Naive thymus-derived CD4-positive, alpha-beta T cell (primary cell): ENCODE results near the gene CIB1. TPM values are rescaled to one million over a fixed set of nuclear protein-coding genes. Genes with fewer than 3 reads are reported as not detected.

Source experiments
- ATAC-seq: fragments of 150-1000 bp; cut with Tn5 transposase; 2 replicates; pipeline ENCODE4 v1.10.0; 2021; ENCODE audit warnings: mild to moderate bottlenecking, moderate library complexity
- CTCF ChIA-PET: fragments of 350-600 bp; sonication (Branson Sonifier 250); formaldehyde crosslinking; loops from one replicate; lab custom pipeline; 2021; ENCODE audit warnings: antibody characterized with exemption; lab: Charles Lee
- POLR2A ChIA-PET: fragments of 350-600 bp; sonication (Branson Sonifier 250); formaldehyde crosslinking; loops from one replicate; lab custom pipeline; 2021; ENCODE audit warnings: antibody characterized with exemption, inconsistent platforms; lab: Charles Lee
- DNase-seq, 9 donors: peaks; one replicate each; pipeline versions ENCODE4 v3.0.0 to v3.0.0-alpha.2; 2020 to 2022; ENCODE audit warnings: mixed read lengths in 1 of 9
- H3K27ac ChIP-seq: one replicate; pipeline ENCODE4 v1.7.0; 2013; ENCODE audit warnings: mild to moderate bottlenecking, low read depth, low read length, moderate library complexity
- H3K27me3 ChIP-seq, 2 donors: one replicate each; pipeline ENCODE4 v1.7.0; 2013; ENCODE audit warnings: low read length in 2 of 2, mild to moderate bottlenecking in 2 of 2, moderate library complexity in 2 of 2; ENCODE audit not compliant: control insufficient read depth in 2 of 2, insufficient read depth in 2 of 2
- H3K36me3 ChIP-seq, 3 experiments: 1 replicate in 2 of 3; 2 replicates in 1 of 3; pipeline ENCODE4 v1.7.0; 2013; ENCODE audit warnings: low read length in 3 of 3, mild to moderate bottlenecking in 3 of 3, moderate library complexity in 1 of 3; ENCODE audit not compliant: insufficient read depth in 3 of 3, control insufficient read depth in 2 of 3
- H3K4me1 ChIP-seq, 2 donors: one replicate each; pipeline ENCODE4 v1.7.0; 2013; ENCODE audit warnings: low read length in 2 of 2, mild to moderate bottlenecking in 2 of 2, moderate library complexity in 1 of 2; ENCODE audit not compliant: control insufficient read depth in 2 of 2, insufficient read depth in 2 of 2
- H3K4me3 ChIP-seq: 2 replicates; pipeline ENCODE4 v1.7.0; 2013; ENCODE audit warnings: mild to moderate bottlenecking, low read length
- H3K9me3 ChIP-seq, 3 experiments: 1 replicate in 2 of 3; 2 replicates in 1 of 3; pipeline ENCODE4 v1.7.0; 2013; ENCODE audit warnings: low read length in 3 of 3; ENCODE audit not compliant: control insufficient read depth in 2 of 3
- H3K27ac Mint-ChIP-seq, 9 donors: one replicate each; pipeline ENCODE4 v1.8.0; 2020 to 2022; ENCODE audit warnings: mixed read lengths in 9 of 9, mild to moderate bottlenecking in 8 of 9, moderate library complexity in 5 of 9, inconsistent platforms in 2 of 9
- H3K27me3 Mint-ChIP-seq, 5 donors: one replicate each; pipeline ENCODE4 v1.8.0; 2021 to 2022; ENCODE audit warnings: mixed read lengths in 5 of 5, mild to moderate bottlenecking in 1 of 5
- H3K36me3 Mint-ChIP-seq, 5 donors: one replicate each; pipeline ENCODE4 v1.8.0; 2020 to 2022; ENCODE audit warnings: mixed read lengths in 5 of 5, mild to moderate bottlenecking in 3 of 5, inconsistent platforms in 1 of 5
- H3K4me1 Mint-ChIP-seq, 7 donors: one replicate each; pipeline ENCODE4 v1.8.0; 2020 to 2022; ENCODE audit warnings: mixed read lengths in 7 of 7, mild to moderate bottlenecking in 3 of 7, inconsistent platforms in 1 of 7
- H3K4me3 Mint-ChIP-seq, 10 donors: one replicate each; pipeline ENCODE4 v1.8.0; 2020 to 2022; ENCODE audit warnings: mild to moderate bottlenecking in 10 of 10, mixed read lengths in 10 of 10, moderate library complexity in 6 of 10, inconsistent platforms in 2 of 10
- H3K9me3 Mint-ChIP-seq, 11 donors: one replicate each; pipeline ENCODE4 v1.8.0; 2020 to 2022; ENCODE audit warnings: mixed read lengths in 11 of 11, mild to moderate bottlenecking in 4 of 11, inconsistent platforms in 1 of 11, moderate library complexity in 1 of 11
- intact Hi-C, 2 donors: fragments of 100-400 bp; cut with micrococcal nuclease; formaldehyde crosslinking; loops; one replicate each; pipeline ENCODE4 v1.15.1; 2023
- polyA plus RNA-seq, 2 donors: library from polyadenylated mRNA; unstranded; fragments of 300-500 nt; fragmentation: Illumina TruSeq; gene quantifications; one replicate each; pipeline ENCODE4 v1.2.3, GENCODE V29; 2021
- total RNA-seq, 6 experiments: library from RNA in 5 of 6; stranded (reverse) in 5 of 6; gene quantifications; 1 replicate in 5 of 6; 2 replicates in 1 of 6; pipeline ENCODE4 v1.2.3 and lab custom pipeline; 2021 to 2026

CIB1 gene
- total and polyA plus RNA-seq, 7 experiments from 2014 or later = 76.8 to 229 (median 133) TPM

- Histone ChIP-seq H3K4me3 (no peak overlapping the region), H3K27me3 (no peaks in the 10 kb centered on the region), H3K36me3 (no peaks in the 10 kb centered on the region), H3K27ac (peak overlapping the region; percentile 9), H3K4me1 (peaks cover 7 to 21% of the 10 kb centered on the region in 2 donors), H3K9me3 (no peaks in the 10 kb centered on the region)
- CTCF ChIA-PET = interaction anchor here (0.6 to 2.3 kb wide), 9 partner anchors 8 to 550 kb away, joined by 3 to 10 read pairs (median 4); no protein-coding TSS in a partner anchor
- DNase-seq (peak; percentile 17 to 56 (median 53)), ATAC-seq (peak; percentile 83)
- Mint-ChIP-seq H3K9me3 (no peaks in the 10 kb centered on the region), H3K27ac (peak overlapping the region; percentile 75 to 95 (median 85)), H3K36me3 (peaks cover 0 to 15% (median 0%) of the 10 kb centered on the region in 5 donors), H3K4me3 (peak overlapping the region; percentile 78 to 88 (median 82)), H3K27me3 (no peaks in the 10 kb centered on the region), H3K4me1 (peaks cover 22 to 54% (median 31%) of the 10 kb centered on the region in 7 donors)
- POLR2A ChIA-PET = interaction anchor here (1.0 to 4.2 kb wide), 4 partner anchors 9 to 522 kb away, joined by 3 to 32 read pairs (median 18); partner anchors contain the start of genes CIB1, GDPGP1 and SEMA4B
- intact Hi-C loops = loop anchor here in 1 of 2 donors (1.0 to 2.0 kb wide), 3 partner anchors 9 to 73 kb away; partner anchors contain the start of genes NGRN and SEMA4B
Observed at GRCh38 chr15:90191794-90192509, 41.8 kb downstream of the CIB1 start.

GRCh38 chr15:90191344-90191687 lies 42.4 kb downstream of the CIB1 start:
- Histone ChIP-seq H3K4me1 (peaks cover 7 to 21% of the 10 kb centered on the region in 2 donors), H3K27me3 (no peaks in the 10 kb centered on the region), H3K4me3 (no peak overlapping the region), H3K9me3 (no peaks in the 10 kb centered on the region), H3K27ac (no peak overlapping the region), H3K36me3 (no peaks in the 10 kb centered on the region)
- peaks cover 0 to 15% (median 0%) of the 10 kb centered on the region in 5 donors for H3K36me3 Mint-ChIP-seq
- no peaks in the 10 kb centered on the region for H3K9me3 Mint-ChIP-seq
- no peaks in the 10 kb centered on the region for H3K27me3 Mint-ChIP-seq
- intact Hi-C loops = loop anchor here in 1 of 2 donors (1.0 kb wide), 2 partner anchors 10 to 28 kb away; partner anchors contain the start of gene SEMA4B
- DNase-seq = no peak
- H3K4me1 Mint-ChIP-seq = peaks cover 22 to 54% (median 31%) of the 10 kb centered on the region in 7 donors
- POLR2A ChIA-PET = interaction anchor here (1.0 to 4.2 kb wide), 4 partner anchors 10 to 523 kb away, joined by 3 to 32 read pairs (median 18); partner anchors contain the start of genes CIB1, GDPGP1 and SEMA4B
- CTCF ChIA-PET = interaction anchor here (1.0 to 2.3 kb wide), 6 partner anchors 9 to 39 kb away, joined by 3 to 10 read pairs (median 4); no protein-coding TSS in a partner anchor
- ATAC-seq = no peak
- peak overlapping the region in 9 of 10 donors; percentile 44 to 88 (median 80) for H3K4me3 Mint-ChIP-seq
- H3K27ac Mint-ChIP-seq = peak overlapping the region; percentile 75 to 95 (median 85)

- no peaks in the 10 kb centered on the region for H3K9me3 Mint-ChIP-seq
- H3K36me3 Mint-ChIP-seq = peaks cover 0 to 12% (median 0%) of the 10 kb centered on the region in 5 donors
- H3K27ac Mint-ChIP-seq = peak overlapping the region in 5 of 9 donors; percentile 2 to 86 (median 62)
- H3K36me3 ChIP-seq = no peaks in the 10 kb centered on the region
- CTCF ChIA-PET = interaction anchor here (1.2 kb wide), 1 partner anchor 31 kb away, joined by 5 read pairs; no protein-coding TSS in a partner anchor
- H3K9me3 ChIP-seq = no peaks in the 10 kb centered on the region
- no peaks in the 10 kb centered on the region for H3K27me3 Mint-ChIP-seq
- H3K27ac ChIP-seq = no peak overlapping the region
- DNase-seq (no peak), ATAC-seq (peak; percentile 37)
- POLR2A ChIA-PET = interaction anchor here (1.2 to 4.2 kb wide), 3 partner anchors 10 to 523 kb away, joined by 3 to 32 read pairs (median 31); partner anchors contain the start of genes CIB1, GDPGP1 and SEMA4B
- H3K4me1 ChIP-seq = peaks cover 7 to 21% of the 10 kb centered on the region in 2 donors
- no peak overlapping the region for H3K4me3 ChIP-seq
- H3K27me3 ChIP-seq = no peaks in the 10 kb centered on the region
- peaks cover 22 to 54% (median 31%) of the 10 kb centered on the region in 7 donors for H3K4me1 Mint-ChIP-seq
- H3K4me3 Mint-ChIP-seq = no peak overlapping the region
- intact Hi-C loops = loop anchor here in 1 of 2 donors (1.0 kb wide), 2 partner anchors 11 to 29 kb away; partner anchors contain the start of gene SEMA4B
Observed at GRCh38 chr15:90190606-90191343, 43.0 kb downstream of the CIB1 start.

GRCh38 chr15:90189781-90190467 lies 43.8 kb downstream of the CIB1 start:
- Histone ChIP-seq H3K4me1 (peaks cover 13 to 27% of the 10 kb centered on the region in 2 donors), H3K27ac (no peak overlapping the region), H3K9me3 (no peaks in the 10 kb centered on the region), H3K4me3 (no peak overlapping the region), H3K36me3 (no peaks in the 10 kb centered on the region), H3K27me3 (no peaks in the 10 kb centered on the region)
- CTCF ChIA-PET = interaction anchor here (0.8 kb wide), 1 partner anchor 11 kb away, joined by 3 read pairs; the partner anchor contains the start of gene SEMA4B
- H3K9me3 Mint-ChIP-seq = no peaks in the 10 kb centered on the region
- peaks cover 0 to 5% (median 0%) of the 10 kb centered on the region in 5 donors for H3K27me3 Mint-ChIP-seq
- peaks cover 29 to 59% (median 37%) of the 10 kb centered on the region in 7 donors for H3K4me1 Mint-ChIP-seq
- ATAC-seq (no peak), DNase-seq (no peak)
- H3K36me3 Mint-ChIP-seq = peaks cover 0 to 11% (median 0%) of the 10 kb centered on the region in 5 donors
- POLR2A ChIA-PET = interaction anchor here (1.1 to 4.2 kb wide), 2 partner anchors 29 to 43 kb away, joined by 3 to 32 read pairs; partner anchors contain the start of genes CIB1 and GDPGP1
- peak overlapping the region in 4 of 9 donors; percentile 2 to 62 (median 30) for H3K27ac Mint-ChIP-seq
- no peak overlapping the region for H3K4me3 Mint-ChIP-seq
- intact Hi-C loops = no loop called here

GRCh38 chr15:90188914-90189748 lies 44.6 kb downstream of the CIB1 start:
- H3K36me3 Mint-ChIP-seq = peaks cover 0 to 8% (median 0%) of the 10 kb centered on the region in 5 donors
- H3K27ac Mint-ChIP-seq = peak overlapping the region in 3 of 9 donors; percentile 28 to 72 (median 67)
- no peak overlapping the region for H3K4me3 ChIP-seq
- peaks cover 32 to 58% (median 35%) of the 10 kb centered on the region in 7 donors for H3K4me1 Mint-ChIP-seq
- intact Hi-C loops = no loop called here
- H3K4me3 Mint-ChIP-seq = peak overlapping the region in 1 of 10 donors; percentile 4
- H3K27me3 ChIP-seq = no peaks in the 10 kb centered on the region
- POLR2A ChIA-PET = interaction anchor here (0.7 to 1.1 kb wide), 2 partner anchors 30 to 78 kb away, joined by 3 read pairs; no protein-coding TSS in a partner anchor
- peaks cover 0 to 5% (median 0%) of the 10 kb centered on the region in 5 donors for H3K27me3 Mint-ChIP-seq
- ATAC-seq = no peak
- CTCF ChIA-PET = interaction anchor here (0.8 kb wide), 1 partner anchor 12 kb away, joined by 3 read pairs; the partner anchor contains the start of gene SEMA4B
- no peaks in the 10 kb centered on the region for H3K9me3 Mint-ChIP-seq
- no peaks in the 10 kb centered on the region for H3K36me3 ChIP-seq
- no peak for DNase-seq
- no peaks in the 10 kb centered on the region for H3K9me3 ChIP-seq
- peaks cover 13 to 27% of the 10 kb centered on the region in 2 donors for H3K4me1 ChIP-seq
- H3K27ac ChIP-seq = no peak overlapping the region
